ENCODE results near the gene CRYBB3.

The CRYBB3 gene

GRCh38 chr22:25199731-25200520 is at the start of gene CRYBB3:
Gene CRYBB3, plus strand, starts transcription at chr22:25199858. Its CDS starts 1,539 bp downstream, at chr22:25201397.
- H3K27ac ChIP-seq: no peak within 1 kb of the TSS
- H3K36me3 ChIP-seq (ENCODE audit: insufficient read depth, low read length): no peaks in the 10 kb centered on the region
- DNase-seq (ENCODE audit: low read depth, low spot score): no peak
- H3K4me3 ChIP-seq: no peak within 1 kb of the TSS
- TF ChIP-seq EZH2 (IDR thresholded peaks at IDR 0.05) (no peak), FOXP2 (optimal IDR thresholded peaks at IDR 0.05; ENCODE audit: control extremely low read depth, extremely low read length, insufficient read depth) (no peak), POLR2AphosphoS5 (IDR thresholded peaks at IDR 0.05; ENCODE audit: borderline replicate concordance, low read depth, low read length) (no peak)
- H3K9me3 ChIP-seq (ENCODE audit: low read depth, low read length): no peaks in the 10 kb centered on the region
- no peak within 1 kb of the TSS for H3K9ac ChIP-seq (ENCODE audit: insufficient read length)

GRCh38 chr22:25153961-25154666 is 45.5 kb upstream of the CRYBB3 start:
- Histone ChIP-seq H3K27ac (no peak overlapping the region), H3K4me3 (no peak overlapping the region), H3K9me3 (ENCODE audit: low read depth, low read length) (no peaks in the 10 kb centered on the region), H3K9ac (ENCODE audit: insufficient read length) (no peak overlapping the region), H3K36me3 (ENCODE audit: insufficient read depth, low read length) (no peaks in the 10 kb centered on the region)
- TF ChIP-seq POLR2AphosphoS5 (IDR thresholded peaks at IDR 0.05; ENCODE audit: borderline replicate concordance, low read depth, low read length) (no peak), FOXP2 (optimal IDR thresholded peaks at IDR 0.05; ENCODE audit: control extremely low read depth, extremely low read length, insufficient read depth) (no peak), EZH2 (IDR thresholded peaks at IDR 0.05) (no peak)
- no peak for DNase-seq (ENCODE audit: low read depth, low spot score)

- no peak for DNase-seq (ENCODE audit: low read depth, low spot score)
- H3K27ac ChIP-seq: no peak overlapping the region
- no peak overlapping the region for H3K4me3 ChIP-seq
- H3K9ac ChIP-seq (ENCODE audit: insufficient read length): no peak overlapping the region
- no peaks in the 10 kb centered on the region for H3K36me3 ChIP-seq (ENCODE audit: insufficient read depth, low read length)
- TF ChIP-seq EZH2 (IDR thresholded peaks at IDR 0.05) (no peak), FOXP2 (optimal IDR thresholded peaks at IDR 0.05; ENCODE audit: control extremely low read depth, extremely low read length, insufficient read depth) (no peak), POLR2AphosphoS5 (IDR thresholded peaks at IDR 0.05; ENCODE audit: borderline replicate concordance, low read depth, low read length) (no peak)
- no peaks in the 10 kb centered on the region for H3K9me3 ChIP-seq (ENCODE audit: low read depth, low read length)
These were observed 45.0 kb upstream of the CRYBB3 start for GRCh38 chr22:25154667-25154999.

DNA sequence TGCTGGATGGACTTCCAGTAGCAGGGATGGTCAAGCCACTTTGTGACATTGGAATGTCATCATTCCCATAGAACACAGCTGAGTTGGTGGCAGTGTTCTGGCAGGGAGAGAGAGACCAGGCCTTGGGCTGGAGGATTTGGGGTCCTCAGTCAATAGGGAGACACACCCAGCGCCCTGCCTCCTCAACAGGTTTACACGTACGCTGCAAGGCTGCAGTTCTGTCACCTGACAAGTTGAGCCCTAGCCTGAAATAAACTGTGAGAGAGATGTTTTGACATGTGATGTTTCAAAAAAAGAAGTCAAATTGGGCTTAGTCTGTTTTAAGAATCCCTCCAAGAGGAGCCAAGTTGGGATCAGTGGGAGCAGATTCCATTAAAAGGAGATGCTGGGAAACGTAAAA is 42.9 kb upstream of the CRYBB3 start:
- no peak for TF ChIP-seq POLR2AphosphoS5 (IDR thresholded peaks at IDR 0.05; ENCODE audit: borderline replicate concordance, low read depth, low read length)
- TF ChIP-seq EZH2 (IDR thresholded peaks at IDR 0.05): no peak
- no peak for TF ChIP-seq FOXP2 (optimal IDR thresholded peaks at IDR 0.05; ENCODE audit: control extremely low read depth, extremely low read length, insufficient read depth)
- no peak overlapping the region for H3K9ac ChIP-seq (ENCODE audit: insufficient read length)
- H3K36me3 ChIP-seq (ENCODE audit: insufficient read depth, low read length): no peaks in the 10 kb centered on the region
- DNase-seq (ENCODE audit: low read depth, low spot score): no peak
- no peak overlapping the region for H3K4me3 ChIP-seq
- no peaks in the 10 kb centered on the region for H3K9me3 ChIP-seq (ENCODE audit: low read depth, low read length)
- no peak overlapping the region for H3K27ac ChIP-seq

- Histone ChIP-seq H3K27ac (no peak overlapping the region), H3K9ac (ENCODE audit: insufficient read length) (no peak overlapping the region), H3K9me3 (ENCODE audit: low read depth, low read length) (no peaks in the 10 kb centered on the region), H3K36me3 (ENCODE audit: insufficient read depth, low read length) (no peaks in the 10 kb centered on the region), H3K4me3 (no peak overlapping the region)
- TF ChIP-seq EZH2 (IDR thresholded peaks at IDR 0.05) (no peak), FOXP2 (optimal IDR thresholded peaks at IDR 0.05; ENCODE audit: control extremely low read depth, extremely low read length, insufficient read depth) (no peak), POLR2AphosphoS5 (IDR thresholded peaks at IDR 0.05; ENCODE audit: borderline replicate concordance, low read depth, low read length) (no peak)
- no peak for DNase-seq (ENCODE audit: low read depth, low spot score)
These were observed 40.6 kb upstream of the CRYBB3 start for GRCh38 chr22:25159028-25159427.

- H3K27ac ChIP-seq: no peak overlapping the region
- no peak for DNase-seq (ENCODE audit: low read depth, low spot score)
- H3K9me3 ChIP-seq (ENCODE audit: low read depth, low read length): no peaks in the 10 kb centered on the region
- TF ChIP-seq POLR2AphosphoS5 (IDR thresholded peaks at IDR 0.05; ENCODE audit: borderline replicate concordance, low read depth, low read length) (no peak), EZH2 (IDR thresholded peaks at IDR 0.05) (no peak), FOXP2 (optimal IDR thresholded peaks at IDR 0.05; ENCODE audit: control extremely low read depth, extremely low read length, insufficient read depth) (no peak)
- H3K36me3 ChIP-seq (ENCODE audit: insufficient read depth, low read length): no peaks in the 10 kb centered on the region
- no peak overlapping the region for H3K9ac ChIP-seq (ENCODE audit: insufficient read length)
- no peak overlapping the region for H3K4me3 ChIP-seq
These were observed 39.3 kb upstream of the CRYBB3 start for GRCh38 chr22:25160120-25160996.

DNA sequence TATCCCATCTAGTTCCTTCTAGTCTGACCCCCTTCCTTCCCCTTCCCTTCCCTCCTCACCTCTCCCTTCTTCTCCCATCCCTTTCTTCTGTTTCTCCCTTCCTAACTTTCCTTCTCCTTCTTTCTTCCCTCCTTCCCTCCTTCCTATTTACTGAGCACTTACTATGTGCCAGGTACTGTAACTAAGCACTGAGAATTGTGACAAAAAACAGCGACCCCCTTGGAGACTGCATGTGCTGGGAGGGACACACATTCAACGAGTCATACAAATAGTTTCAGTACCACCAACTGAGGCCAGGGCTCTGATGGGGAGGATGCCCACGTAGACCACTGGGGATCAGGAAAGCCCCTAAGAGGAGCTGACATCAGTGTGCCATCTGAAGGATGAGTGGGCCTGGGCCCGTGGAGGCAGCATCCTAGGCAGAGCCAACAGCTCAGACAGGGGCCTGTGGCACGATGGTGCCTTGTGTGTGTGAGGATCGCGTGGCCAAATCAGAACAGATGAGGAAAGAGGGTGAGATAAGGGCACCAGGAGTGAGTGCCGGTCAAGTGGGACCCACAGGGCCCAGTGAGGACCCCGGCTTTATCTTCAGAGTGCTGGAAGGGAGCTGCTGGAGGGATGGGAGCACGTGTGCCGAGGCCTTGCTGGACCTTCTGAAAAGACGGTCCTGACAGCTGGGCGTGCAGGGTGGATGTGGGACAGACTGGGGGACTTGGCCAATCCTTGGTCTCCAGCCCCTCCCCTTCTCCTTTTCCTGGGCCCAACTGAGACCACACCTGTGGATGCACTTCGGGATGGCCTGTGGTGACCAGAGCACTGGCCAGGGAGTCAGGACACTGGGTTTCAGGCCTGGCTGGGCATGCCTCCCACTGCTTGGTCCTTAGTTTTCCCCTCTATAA is 38.4 kb upstream of the CRYBB3 start:
- H3K27ac ChIP-seq: no peak overlapping the region
- H3K4me3 ChIP-seq: no peak overlapping the region
- DNase-seq (ENCODE audit: low read depth, low spot score): no peak
- no peaks in the 10 kb centered on the region for H3K9me3 ChIP-seq (ENCODE audit: low read depth, low read length)
- no peaks in the 10 kb centered on the region for H3K36me3 ChIP-seq (ENCODE audit: insufficient read depth, low read length)
- no peak for TF ChIP-seq POLR2AphosphoS5 (IDR thresholded peaks at IDR 0.05; ENCODE audit: borderline replicate concordance, low read depth, low read length)
- no peak for TF ChIP-seq FOXP2 (optimal IDR thresholded peaks at IDR 0.05; ENCODE audit: control extremely low read depth, extremely low read length, insufficient read depth)
- no peak for TF ChIP-seq EZH2 (IDR thresholded peaks at IDR 0.05)
- no peak overlapping the region for H3K9ac ChIP-seq (ENCODE audit: insufficient read length)
